Lower leg skin (tissue), 4 donors: ENCODE data around the gene NLRX1. TPM values are rescaled to one million over a fixed set of nuclear protein-coding genes. Genes with fewer than 3 reads are reported as not detected.
"Not testable (repeated sequence)": the region's sequence is repeated elsewhere in the genome, so short reads cannot be mapped to it uniquely, and the experiment has no call there.

Source experiments
- DNase-seq, 2 donors: peaks; one replicate each; pipeline ENCODE4 v3.0.0-alpha.2; 2019; ENCODE audit warnings: low spot score in 2 of 2
- H3K4me3 ChIP-seq: fragments of 200-600 bp; sonication (generic); 2 replicates; pipeline ENCODE4 v1.5.1; 2017; ENCODE audit warnings: mild to moderate bottlenecking, low read depth; ENCODE audit not compliant: poor library complexity, severe bottlenecking
- CTCF ChIP-seq, 3 donors: fragments of 450-650 bp; IDR thresholded peaks; one replicate each; pipeline ENCODE4 v1.5.1; 2016; ENCODE audit warnings: antibody characterized with exemption in 3 of 3, mild to moderate bottlenecking in 3 of 3, moderate library complexity in 2 of 3
- POLR2A ChIP-seq, 2 donors: fragments of 450-650 bp; IDR thresholded peaks; one replicate each; pipeline ENCODE4 v1.6.1; 2016 to 2017; ENCODE audit warnings: antibody characterized with exemption in 2 of 2, mild to moderate bottlenecking in 1 of 2, moderate library complexity in 1 of 2
- WGBS, 2 donors: methylation state at CpG; one replicate each; pipeline ENCODE4 v1.1.5; 2018; 5-methylcytosine and 5-hydroxymethylcytosine counted together
- intact Hi-C: fragments of 100-400 bp; cut with DNase I; formaldehyde crosslinking; loops from one replicate; pipeline ENCODE4 v1.15.0; 2023; ENCODE audit warnings: low total_unique reads
- total RNA-seq, 4 donors: library from RNA; depleted of rRNA; stranded (reverse); fragments of >200 nt; gene quantifications; one replicate each; pipeline ENCODE4 v1.1.0, GENCODE V29; 2016

The NLRX1 gene
- total RNA-seq, 4 donors from 2014 or later, result 31.4 to 58.0 (median 47.1) TPM

GRCh38 chr11:119125821-119126220, 42.7 kb upstream of the NLRX1 start:
- no peak overlapping the region for H3K4me3 ChIP-seq
- intact Hi-C loops, result no loop called here
- no peak for TF ChIP-seq POLR2A (IDR thresholded peaks at IDR 0.05)
- TF ChIP-seq CTCF (IDR thresholded peaks at IDR 0.05), result no peak
- no peak for DNase-seq
- WGBS, 2 donors, result 63 to 74% methylated on average over 6 of the region's 6 CpGs

- TF ChIP-seq POLR2A (IDR thresholded peaks at IDR 0.05), result no peak
- TF ChIP-seq CTCF (IDR thresholded peaks at IDR 0.05), result no peak
- DNase-seq, result no peak
- intact Hi-C loops, result no loop called here
- 43 to 50% methylated on average over 5 of the region's 5 CpGs for WGBS, 2 donors
- no peak overlapping the region for H3K4me3 ChIP-seq
These were observed 41.8 kb upstream of the NLRX1 start for GRCh38 chr11:119126675-119127268.

- no peak overlapping the region for H3K4me3 ChIP-seq
- DNase-seq, result no peak
- TF ChIP-seq POLR2A (IDR thresholded peaks at IDR 0.05) (no peak), CTCF (IDR thresholded peaks at IDR 0.05) (no peak)
- intact Hi-C loops, result no loop called here
- 82 to 91% methylated on average over 3 of the region's 3 CpGs for WGBS, 2 donors
These were observed 37.9 kb upstream of the NLRX1 start for GRCh38 chr11:119130662-119131061.

GRCh38 chr11:119134389-119134978, 34.0 kb upstream of the NLRX1 start:
- no peak overlapping the region for H3K4me3 ChIP-seq
- TF ChIP-seq POLR2A (IDR thresholded peaks at IDR 0.05) (no peak), CTCF (IDR thresholded peaks at IDR 0.05) (no peak)
- no peak for DNase-seq
- intact Hi-C loops, result no loop called here
- WGBS, 2 donors, result 62 to 77% methylated on average over 4 of the region's 4 CpGs

GRCh38 chr11:119139276-119139675, 29.2 kb upstream of the NLRX1 start:
- DNase-seq, H3K4me3 ChIP-seq, intact Hi-C loops: not testable (repeated sequence)
- WGBS, 2 donors, result 90% methylated on average over 10 of the region's 10 CpGs

GRCh38 chr11:119144825-119145486, 23.6 kb upstream of the NLRX1 start:
- WGBS, 2 donors, result 11% methylated on average over 7 of the region's 7 CpGs
- H3K4me3 ChIP-seq, result no peak overlapping the region
- intact Hi-C loops, result no loop called here
- peak in 1 of 2 donors; percentile 45 for DNase-seq
- TF ChIP-seq POLR2A (IDR thresholded peaks at IDR 0.05) (no peak), CTCF (IDR thresholded peaks at IDR 0.05) (no peak)
